ENCODE data around the gene CFAP161.

The CFAP161 gene

GRCh38 chr15:81185631-81186295 lies 51.7 kb downstream of the CFAP161 start:
- DNase-seq, result no peak

GRCh38 chr15:81188354-81188753 lies 54.3 kb downstream of the CFAP161 start:
- DNase-seq, result no peak

GRCh38 chr15:81189583-81190283 lies 55.7 kb downstream of the CFAP161 start:
- no peak for DNase-seq

- DNase-seq, result no peak
Measured at GRCh38 chr15:81190922-81191507, 56.9 kb downstream of the CFAP161 start.

GRCh38 chr15:81191701-81192100 lies 57.6 kb downstream of the CFAP161 start:
- DNase-seq, result no peak

- no peak for DNase-seq
Measured at GRCh38 chr15:81194723-81195122, 60.7 kb downstream of the CFAP161 start.

- no peak for DNase-seq
Measured at GRCh38 chr15:81195339-81195864, 61.3 kb downstream of the CFAP161 start.

- DNase-seq, result no peak
Measured at GRCh38 chr15:81196576-81197254, 62.6 kb downstream of the CFAP161 start, which contains the start of gene IL16. IL16 (plus strand) TSS chr15:81196879; CDS start chr15:81225400, 28,521 bp downstream.

- DNase-seq, result no peak
Measured at GRCh38 chr15:81197255-81197630, 63.2 kb downstream of the CFAP161 start.

- DNase-seq, result no peak
Measured at GRCh38 chr15:81197688-81198281, 63.7 kb downstream of the CFAP161 start.

Measured in T-helper 9 cell (primary cell).